SJCRH30 (cell line): ENCODE measurements around the gene CSTA. TPM values are rescaled to one million over a fixed set of nuclear protein-coding genes. Genes with fewer than 3 reads are reported as not detected.

Experiments
- DNase-seq, 2 experiments: peaks; one replicate each; pipeline ENCODE4 v3.0.0-alpha.2; 2015 to 2020
- H3K27ac ChIP-seq: fragments of 250-450 bp; sonication (Bioruptor Pico); 2 replicates; pipeline ENCODE4 v1.5.1; 2020; ENCODE audit warnings: mild to moderate bottlenecking, moderate library complexity
- H3K27me3 ChIP-seq: fragments of 250-450 bp; sonication (Bioruptor Pico); 2 replicates; pipeline ENCODE4 v1.5.1; 2020; ENCODE audit warnings: mild to moderate bottlenecking, moderate library complexity
- H3K36me3 ChIP-seq: fragments of 250-450 bp; sonication (Bioruptor Pico); 2 replicates; pipeline ENCODE4 v1.5.1; 2020; ENCODE audit warnings: mild to moderate bottlenecking, moderate library complexity
- H3K4me1 ChIP-seq: fragments of 250-450 bp; sonication (Bioruptor Pico); 2 replicates; pipeline ENCODE4 v1.5.1; 2020; ENCODE audit warnings: mild to moderate bottlenecking, moderate library complexity
- H3K4me3 ChIP-seq: fragments of 250-450 bp; sonication (Bioruptor Pico); 2 replicates; pipeline ENCODE4 v1.5.1; 2020; ENCODE audit warnings: mild to moderate bottlenecking, moderate library complexity
- H3K9me3 ChIP-seq: fragments of 250-450 bp; sonication (Bioruptor Pico); replicated peaks from 2 replicates; pipeline ENCODE4 v1.5.1; 2020; ENCODE audit warnings: mild to moderate bottlenecking, moderate library complexity
- total RNA-seq: library from RNA; depleted of rRNA; stranded (reverse); fragments of >200 nt; shearing (Covaris generic); gene quantifications from 2 replicates; pipeline ENCODE4 v1.2.3, GENCODE V29; 2014; rRNA removed

The CSTA gene
- total RNA-seq, 1 experiment from 2014 or later = not detected

GRCh38 chr3:122382888-122383666 is 58.0 kb downstream of the CSTA start, which contains the start of gene MIX23:
Gene MIX23 (minus strand): TSS chr3:122383231. CDS start chr3:122383224, 7 bp downstream.
- 0 out of 2 replicates have a peak, but pooled peaks cover 4% of the 10 kb centered on the region for H3K36me3 ChIP-seq
- DNase-seq = peak; percentile 90 to 93
- H3K27me3 ChIP-seq = no peaks in the 10 kb centered on the region
- no peaks in the 10 kb centered on the region for H3K9me3 ChIP-seq
- H3K4me1 ChIP-seq = peaks cover 6% of the 10 kb centered on the region; the same call in 1 of the 2 replicates
- peak within 1 kb of the TSS; percentile 71 for H3K4me3 ChIP-seq
- H3K27ac ChIP-seq = peak within 1 kb of the TSS; percentile 64

GRCh38 chr3:122383771-122384697 is 59.0 kb downstream of the CSTA start, which contains the start of gene FAM162A:
Gene FAM162A (plus strand): TSS chr3:122384182. CDS start chr3:122384266, 84 bp downstream.
- Histone ChIP-seq H3K9me3 (no peaks in the 10 kb centered on the region), H3K27ac (peak within 1 kb of the TSS; percentile 64), H3K36me3 (0 out of 2 replicates have a peak, but pooled peaks cover 2% of the 10 kb centered on the region), H3K4me3 (peak within 1 kb of the TSS; percentile 71), H3K27me3 (no peaks in the 10 kb centered on the region), H3K4me1 (peaks cover 6% of the 10 kb centered on the region; the same call in 1 of the 2 replicates)
- peak; percentile 93 to 96 for DNase-seq

GRCh38 chr3:122387709-122388108 is 62.7 kb downstream of the CSTA start:
- no peak overlapping the region for H3K4me3 ChIP-seq
- H3K27ac ChIP-seq = no peak overlapping the region
- no peaks in the 10 kb centered on the region for H3K27me3 ChIP-seq
- H3K9me3 ChIP-seq = no peaks in the 10 kb centered on the region
- DNase-seq = no peak
- H3K36me3 ChIP-seq = peaks cover 2% of the 10 kb centered on the region; the same call in 1 of the 2 replicates
- peaks cover 4% of the 10 kb centered on the region; the same call in 1 of the 2 replicates for H3K4me1 ChIP-seq

- no peak overlapping the region for H3K4me3 ChIP-seq
- no peaks in the 10 kb centered on the region for H3K27me3 ChIP-seq
- no peaks in the 10 kb centered on the region for H3K9me3 ChIP-seq
- H3K27ac ChIP-seq = no peak overlapping the region
- DNase-seq = no peak
- H3K36me3 ChIP-seq = peaks cover 2% of the 10 kb centered on the region; the same call in 1 of the 2 replicates
- H3K4me1 ChIP-seq = peaks cover 4% of the 10 kb centered on the region
Observed at GRCh38 chr3:122389197-122389596, 64.1 kb downstream of the CSTA start.

- peaks cover 2% of the 10 kb centered on the region; the same call in 1 of the 2 replicates for H3K36me3 ChIP-seq
- no peaks in the 10 kb centered on the region for H3K9me3 ChIP-seq
- no peaks in the 10 kb centered on the region; the same call in 1 of the 2 replicates for H3K4me1 ChIP-seq
- DNase-seq = no peak
- no peaks in the 10 kb centered on the region for H3K27me3 ChIP-seq
- no peak overlapping the region for H3K4me3 ChIP-seq
- H3K27ac ChIP-seq = no peak overlapping the region
Observed at GRCh38 chr3:122389892-122390291, 64.8 kb downstream of the CSTA start.

- DNase-seq = no peak
- H3K9me3 ChIP-seq = no peaks in the 10 kb centered on the region
- H3K27me3 ChIP-seq = no peaks in the 10 kb centered on the region
- peaks cover 2% of the 10 kb centered on the region; the same call in 1 of the 2 replicates for H3K36me3 ChIP-seq
- no peak overlapping the region for H3K4me3 ChIP-seq
- no peak overlapping the region for H3K27ac ChIP-seq
- H3K4me1 ChIP-seq = no peaks in the 10 kb centered on the region; the same call in 1 of the 2 replicates
Observed at GRCh38 chr3:122390665-122391064, 65.6 kb downstream of the CSTA start.

Other genes with a start within 250 kb of the CSTA start
- not detected in 2 replicates for gene CASR, start 141.6 kb upstream of the CSTA start, total RNA-seq
- 111 and 112 TPM in 2 replicates for gene MIX23, start 58.0 kb downstream of the CSTA start, total RNA-seq
- gene FAM162A, start 58.9 kb downstream of the CSTA start, total RNA-seq = 73.0 and 80.6 TPM in 2 replicates
- 4.6 and 5.6 TPM in 2 replicates for gene WDR5B, start 90.8 kb downstream of the CSTA start, total RNA-seq
- 40.7 and 43.6 TPM in 2 replicates for gene KPNA1, start 189.7 kb downstream of the CSTA start, total RNA-seq
- 12.1 and 14.1 TPM in 2 replicates for gene PARP9, start 239.1 kb downstream of the CSTA start, total RNA-seq
- gene DTX3L, start 239.1 kb downstream of the CSTA start, total RNA-seq = 12.7 and 13.1 TPM in 2 replicates